SU-DHL-6 (cell line): ENCODE data around the gene SIDT2.

Experiments used
- H2AFZ ChIP-seq: fragments of 200-600 bp; sonication (generic); 2 replicates; pipeline ENCODE4 v1.6.1; 2014; ENCODE audit warnings: low read depth, mild to moderate bottlenecking, moderate library complexity, mixed read lengths, antibody characterized with exemption, low read length; ENCODE audit not compliant: severe bottlenecking
- H3F3A ChIP-seq: fragments of 200-600 bp; shearing (Covaris generic); 2 replicates; pipeline ENCODE4 v1.6.0; 2016; ENCODE audit warnings: antibody characterized with exemption, mild to moderate bottlenecking; ENCODE audit not compliant: insufficient read depth
- H3K27ac ChIP-seq: fragments of 200-600 bp; sonication (generic); 2 replicates; pipeline ENCODE4 v1.5.1; 2016; ENCODE audit warnings: low read depth, mild to moderate bottlenecking, low read length, moderate library complexity, mixed read lengths
- H3K27me3 ChIP-seq: fragments of 200-600 bp; sonication (generic), shearing (Covaris generic); 2 replicates; pipeline ENCODE4 v1.6.0; 2014; ENCODE audit warnings: mild to moderate bottlenecking, low read length
- H3K36me3 ChIP-seq: fragments of 200-600 bp; sonication (generic); 2 replicates; pipeline ENCODE4 v1.6.1; 2014; ENCODE audit warnings: mild to moderate bottlenecking, low read length, mixed read lengths
- H3K4me2 ChIP-seq: fragments of 300-600, 200-600 bp; shearing (Covaris generic), sonication (generic); 2 replicates; pipeline ENCODE4 v1.6.0; 2014; ENCODE audit warnings: low read length, low read depth, mild to moderate bottlenecking; ENCODE audit not compliant: poor library complexity, severe bottlenecking
- H3K4me3 ChIP-seq: fragments of 200-600 bp; sonication (generic); 2 replicates; pipeline ENCODE4 v1.5.1; 2014; ENCODE audit warnings: antibody characterized with exemption, low read length, mild to moderate bottlenecking, mixed read lengths; ENCODE audit not compliant: insufficient read depth, poor library complexity, severe bottlenecking
- H3K79me2 ChIP-seq: fragments of 200-600 bp; sonication (generic); 2 replicates; pipeline ENCODE4 v1.6.1; 2014; ENCODE audit warnings: mild to moderate bottlenecking, low read length, moderate library complexity; ENCODE audit not compliant: insufficient read depth
- H3K9ac ChIP-seq: fragments of 200-600 bp; sonication (generic); 2 replicates; pipeline ENCODE4 v1.7.0; 2014; ENCODE audit warnings: mild to moderate bottlenecking, low read length
- H3K9me2 ChIP-seq: fragments of 200-600 bp; sonication (generic); replicated peaks from 2 replicates; pipeline ENCODE4 v1.6.1; 2014; ENCODE audit warnings: low read length; ENCODE audit not compliant: insufficient read depth
- H3K9me3 ChIP-seq: fragments of 200-600 bp; sonication (generic); 2 replicates; pipeline ENCODE4 v1.6.1; 2014; ENCODE audit warnings: low read length, mixed read lengths; ENCODE audit not compliant: insufficient read depth
- H4K20me1 ChIP-seq: fragments of 200-600 bp; sonication (generic); 2 replicates; pipeline ENCODE4 v1.6.1; 2014; ENCODE audit warnings: low read depth, mild to moderate bottlenecking, antibody characterized with exemption, low read length, moderate library complexity, mixed read lengths
- EZH2phosphoT487 ChIP-seq: fragments of 200-600 bp; sonication (generic), shearing (Covaris generic); conservative IDR thresholded peaks from 2 replicates; pipeline ENCODE4 v1.6.1; 2018; ENCODE audit warnings: mild to moderate bottlenecking, antibody characterized with exemption, low read length, moderate library complexity, mixed read lengths
- TF ChIP-seq, protein P1 (sequence below): fragments of 200-600 bp; sonication (generic); IDR thresholded peaks from one replicate; pipeline ENCODE4 v1.5.1; 2017; ENCODE audit warnings: antibody characterized with exemption, mild to moderate bottlenecking, low read length, moderate library complexity; ENCODE audit not compliant: insufficient read depth, poor library complexity, severe bottlenecking

SIDT2 gene

DNA sequence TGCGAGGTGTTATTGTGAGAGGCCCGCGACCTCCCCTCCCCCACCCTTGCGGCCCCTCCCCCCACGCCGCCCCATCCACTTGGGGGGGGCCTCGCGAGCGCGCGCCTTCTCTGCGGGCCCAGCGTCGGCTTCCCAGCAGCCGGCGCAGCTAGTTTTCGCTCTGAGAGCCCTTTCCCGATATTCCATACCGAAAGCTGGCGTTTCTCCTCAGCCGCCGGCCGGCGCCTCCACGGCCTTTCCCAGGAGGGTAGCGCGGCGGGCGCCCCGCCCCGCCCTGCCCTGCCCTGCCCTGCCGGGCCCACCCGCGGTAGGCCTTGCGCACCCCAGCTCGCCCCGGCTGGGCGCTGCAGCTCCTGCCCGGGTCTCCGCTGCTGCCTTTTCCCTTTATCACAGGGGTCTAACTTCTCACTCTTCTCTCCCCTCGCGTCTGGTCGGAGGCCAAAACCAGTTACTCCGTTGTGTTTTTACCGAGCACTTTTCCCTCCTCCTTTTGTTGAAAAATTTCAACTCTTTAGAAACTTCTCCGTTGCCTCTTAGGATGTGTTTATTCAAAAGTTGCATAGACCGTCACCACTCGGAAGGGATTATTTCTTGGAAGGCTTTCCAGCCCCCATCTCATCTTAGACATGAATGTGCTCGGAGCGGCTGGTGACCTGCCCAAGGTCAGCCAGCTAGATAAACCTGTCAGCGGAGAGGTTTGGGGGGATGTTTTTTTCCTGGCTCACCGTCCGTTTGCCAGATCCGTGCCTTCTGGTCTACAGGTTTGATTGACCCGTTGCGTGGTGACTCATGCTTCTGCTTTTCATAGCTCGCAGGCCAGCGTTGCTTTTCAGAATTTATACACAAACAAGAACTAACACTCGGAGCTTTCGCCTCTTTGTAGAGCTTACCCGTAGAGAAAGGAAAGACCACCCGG lies 33.8 kb upstream of the SIDT2 start:
- peaks cover 54% of the 10 kb centered on the region for H3K79me2 ChIP-seq
- peaks cover 9% of the 10 kb centered on the region; the same call in 1 of the 2 replicates for H3K36me3 ChIP-seq
- peak overlapping the region; percentile 40 for H3K27ac ChIP-seq
- H3K4me3 ChIP-seq = peak overlapping the region; percentile 73
- no peaks in the 10 kb centered on the region for H3F3A ChIP-seq
- H3K4me2 ChIP-seq = peak overlapping the region; percentile 94
- no peaks in the 10 kb centered on the region for H3K9me3 ChIP-seq
- H3K9me2 ChIP-seq = no peaks in the 10 kb centered on the region
- peak overlapping the region; percentile 99 for H2AFZ ChIP-seq
- no peaks in the 10 kb centered on the region for H3K27me3 ChIP-seq
- H4K20me1 ChIP-seq = peaks cover 20% of the 10 kb centered on the region
- H3K9ac ChIP-seq = peak overlapping the region; percentile 71
- TF ChIP-seq EZH2phosphoT487 = no peak
- TF ChIP-seq, protein P1, sequence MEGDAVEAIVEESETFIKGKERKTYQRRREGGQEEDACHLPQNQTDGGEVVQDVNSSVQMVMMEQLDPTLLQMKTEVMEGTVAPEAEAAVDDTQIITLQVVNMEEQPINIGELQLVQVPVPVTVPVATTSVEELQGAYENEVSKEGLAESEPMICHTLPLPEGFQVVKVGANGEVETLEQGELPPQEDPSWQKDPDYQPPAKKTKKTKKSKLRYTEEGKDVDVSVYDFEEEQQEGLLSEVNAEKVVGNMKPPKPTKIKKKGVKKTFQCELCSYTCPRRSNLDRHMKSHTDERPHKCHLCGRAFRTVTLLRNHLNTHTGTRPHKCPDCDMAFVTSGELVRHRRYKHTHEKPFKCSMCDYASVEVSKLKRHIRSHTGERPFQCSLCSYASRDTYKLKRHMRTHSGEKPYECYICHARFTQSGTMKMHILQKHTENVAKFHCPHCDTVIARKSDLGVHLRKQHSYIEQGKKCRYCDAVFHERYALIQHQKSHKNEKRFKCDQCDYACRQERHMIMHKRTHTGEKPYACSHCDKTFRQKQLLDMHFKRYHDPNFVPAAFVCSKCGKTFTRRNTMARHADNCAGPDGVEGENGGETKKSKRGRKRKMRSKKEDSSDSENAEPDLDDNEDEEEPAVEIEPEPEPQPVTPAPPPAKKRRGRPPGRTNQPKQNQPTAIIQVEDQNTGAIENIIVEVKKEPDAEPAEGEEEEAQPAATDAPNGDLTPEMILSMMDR = no peak

DNA sequence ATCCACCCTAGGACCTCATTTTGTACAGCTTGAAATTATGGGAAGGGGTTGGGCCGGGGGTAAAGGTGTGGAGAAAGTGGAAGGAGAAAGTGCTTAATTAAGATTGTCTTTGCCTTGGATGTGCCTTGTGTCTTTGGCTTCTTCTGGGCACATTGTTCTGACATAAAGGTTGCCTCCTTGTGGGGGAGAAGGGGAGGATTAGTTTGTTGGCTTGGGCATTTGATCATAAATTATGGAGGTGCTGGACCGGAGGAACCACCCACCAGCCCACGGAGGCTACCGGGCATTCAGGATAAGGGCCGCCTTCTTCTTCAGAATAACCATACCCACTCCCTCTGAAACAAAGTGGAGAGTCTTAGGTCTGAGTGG lies 33.2 kb upstream of the SIDT2 start:
- no peak for TF ChIP-seq EZH2phosphoT487
- TF ChIP-seq, protein P1 = no peak
- no peaks in the 10 kb centered on the region for H3K9me2 ChIP-seq
- H4K20me1 ChIP-seq = peaks cover 26% of the 10 kb centered on the region
- peak overlapping the region; percentile 94 for H3K4me2 ChIP-seq
- peak overlapping the region; percentile 40; the same call in 1 of the 2 replicates for H3K27ac ChIP-seq
- no peak overlapping the region for H2AFZ ChIP-seq
- H3K36me3 ChIP-seq = peaks cover 11% of the 10 kb centered on the region; the same call in 1 of the 2 replicates
- H3K4me3 ChIP-seq = peak overlapping the region; percentile 73
- H3K9ac ChIP-seq = peak overlapping the region; percentile 71
- H3K79me2 ChIP-seq = peaks cover 61% of the 10 kb centered on the region
- no peaks in the 10 kb centered on the region; the same call in 1 of the 2 replicates for H3F3A ChIP-seq
- no peaks in the 10 kb centered on the region for H3K27me3 ChIP-seq
- no peaks in the 10 kb centered on the region for H3K9me3 ChIP-seq

DNA sequence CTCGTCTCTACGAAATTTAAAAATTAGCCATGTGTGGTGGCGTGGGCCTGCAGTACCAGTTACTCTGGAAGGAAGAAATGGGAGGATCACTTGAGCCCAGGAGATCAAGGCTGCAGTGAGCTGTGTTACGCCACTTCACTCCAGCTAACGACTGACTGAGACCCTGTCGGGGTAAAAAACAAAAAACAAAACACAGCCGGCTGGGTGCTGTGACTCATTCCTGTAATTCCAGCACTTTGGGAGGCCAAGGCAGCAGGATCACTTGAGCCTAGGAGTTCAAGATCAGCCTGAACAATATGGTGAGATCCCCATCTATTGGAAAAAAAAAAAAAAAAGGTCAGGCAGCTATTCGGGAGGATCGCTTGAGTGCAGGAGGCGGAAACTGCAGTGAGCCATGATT lies 32.0 kb upstream of the SIDT2 start:
- Histone ChIP-seq H3K9ac (no peak overlapping the region), H3F3A (no peaks in the 10 kb centered on the region; the same call in 1 of the 2 replicates), H3K79me2 (peaks cover 72% of the 10 kb centered on the region), H4K20me1 (peaks cover 30% of the 10 kb centered on the region), H3K9me3 (no peaks in the 10 kb centered on the region), H2AFZ (no peak overlapping the region), H3K4me3 (no peak overlapping the region), H3K36me3 (peaks cover 11% of the 10 kb centered on the region; the same call in 1 of the 2 replicates), H3K4me2 (no peak overlapping the region), H3K27ac (no peak overlapping the region), H3K9me2 (no peaks in the 10 kb centered on the region), H3K27me3 (no peaks in the 10 kb centered on the region)
- no peak for TF ChIP-seq EZH2phosphoT487
- TF ChIP-seq, protein P1 = no peak
